ENCODE data around the gene FAM131C. TPM values are rescaled to one million over a fixed set of nuclear protein-coding genes. Genes with fewer than 3 reads are reported as not detected.
"Not testable (repeated sequence)": the region's sequence is repeated elsewhere in the genome, so short reads cannot be mapped to it uniquely, and the experiment has no call there.

FAM131C gene
- total RNA-seq, 1 donor = not detected

GRCh38 chr1:16062687-16063075 lies 10.8 kb downstream of the FAM131C start:
- DNase-seq (ENCODE audit: low read depth in 2 of 3, low spot score in 2 of 3) = not testable (repeated sequence)

DNA sequence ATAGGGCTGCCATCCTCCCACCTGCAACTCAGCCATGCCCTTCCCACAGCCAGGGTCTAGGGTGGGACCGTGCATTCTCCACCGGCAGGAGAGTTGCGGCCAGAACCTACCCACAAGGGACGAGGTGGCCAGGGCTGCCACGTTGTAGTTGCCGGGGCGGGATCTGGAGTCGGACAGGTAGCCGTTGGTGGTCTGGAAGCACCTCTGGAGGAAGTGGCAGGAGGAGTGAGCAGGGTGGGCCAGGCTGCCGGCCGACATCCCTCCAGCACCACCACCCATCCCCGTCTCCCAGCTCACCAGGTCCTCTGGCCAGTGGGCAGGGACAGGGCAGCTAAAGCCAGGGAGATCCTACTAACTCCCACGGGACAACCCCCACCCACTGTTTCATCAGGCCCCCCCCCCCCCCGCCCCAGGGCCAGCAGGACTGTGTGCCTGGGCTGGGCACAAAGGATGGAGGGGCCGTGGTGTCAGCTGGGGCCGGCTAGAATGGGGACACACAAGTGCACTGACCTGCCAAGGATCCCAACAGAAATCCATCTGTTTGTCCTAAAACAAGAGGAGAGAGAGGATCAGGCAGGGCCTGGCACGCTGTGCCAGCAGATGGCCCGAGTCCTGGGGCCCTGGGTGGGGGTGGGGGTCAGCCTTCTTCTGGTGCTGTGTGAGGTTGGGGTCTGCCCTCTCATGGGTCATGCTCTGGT lies 11.3 kb downstream of the FAM131C start:
- not testable (repeated sequence) for DNase-seq (ENCODE audit: low read depth in 2 of 3, low spot score in 2 of 3)

DNA sequence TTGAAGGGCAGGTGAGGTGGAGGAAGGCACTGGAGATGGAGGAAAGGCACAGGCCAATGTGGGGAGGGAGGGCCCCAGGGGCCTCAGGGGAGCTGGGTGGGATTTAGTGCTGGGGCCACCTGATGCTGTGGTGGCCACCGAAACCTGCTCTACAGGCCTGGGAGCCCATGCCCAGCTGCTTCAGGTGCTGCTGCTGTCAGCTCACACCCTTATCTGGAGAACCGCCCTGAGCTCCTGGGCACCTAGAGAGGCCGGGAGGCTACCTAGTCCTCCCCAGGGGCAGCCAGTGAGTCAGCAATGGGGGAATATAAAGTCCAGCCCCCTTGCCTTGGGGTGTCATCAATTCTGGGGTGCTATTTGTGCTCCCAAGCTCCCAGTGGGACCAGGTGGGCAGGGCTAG lies 12.2 kb downstream of the FAM131C start:
- DNase-seq (ENCODE audit: low read depth in 2 of 3, low spot score in 2 of 3) = no peak

DNA sequence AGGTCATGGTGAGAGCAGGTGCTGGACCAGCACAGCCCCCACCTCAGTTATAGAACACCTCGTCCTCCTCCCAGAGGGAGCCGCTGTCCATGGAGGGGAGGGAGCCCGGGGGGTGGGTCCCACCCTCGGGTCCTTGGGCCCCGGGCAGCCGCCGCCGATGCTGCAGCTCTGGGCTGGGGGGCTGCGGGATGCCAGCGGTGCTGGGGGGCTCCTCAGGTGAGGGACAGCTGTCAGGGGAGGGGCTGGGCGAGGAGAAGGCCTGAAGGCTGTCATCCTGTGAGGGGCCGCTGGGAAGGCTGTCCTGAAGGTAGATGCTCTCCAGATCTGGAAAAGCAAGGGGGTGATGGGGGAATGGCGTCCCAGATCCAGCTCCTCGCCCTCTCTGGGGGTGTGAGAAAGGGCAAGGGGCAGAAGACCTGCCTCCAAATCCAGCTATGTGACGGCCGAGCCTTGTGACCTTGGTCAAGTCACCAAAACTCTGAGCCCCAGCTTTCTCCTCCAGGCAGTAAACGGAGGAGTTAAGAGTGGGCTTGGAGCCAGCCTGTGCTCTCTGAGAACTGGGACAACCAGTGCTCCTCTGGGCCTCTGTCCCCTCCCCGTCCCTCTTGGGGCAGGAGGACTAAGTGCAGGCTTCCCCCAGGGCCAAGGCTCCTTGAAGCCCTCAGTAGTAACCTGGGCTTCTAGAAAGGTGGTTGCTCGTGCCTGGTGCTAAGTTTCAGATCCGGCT lies 14.9 kb downstream of the FAM131C start:
- not testable (repeated sequence) for DNase-seq (ENCODE audit: low read depth in 2 of 3, low spot score in 2 of 3)

DNA sequence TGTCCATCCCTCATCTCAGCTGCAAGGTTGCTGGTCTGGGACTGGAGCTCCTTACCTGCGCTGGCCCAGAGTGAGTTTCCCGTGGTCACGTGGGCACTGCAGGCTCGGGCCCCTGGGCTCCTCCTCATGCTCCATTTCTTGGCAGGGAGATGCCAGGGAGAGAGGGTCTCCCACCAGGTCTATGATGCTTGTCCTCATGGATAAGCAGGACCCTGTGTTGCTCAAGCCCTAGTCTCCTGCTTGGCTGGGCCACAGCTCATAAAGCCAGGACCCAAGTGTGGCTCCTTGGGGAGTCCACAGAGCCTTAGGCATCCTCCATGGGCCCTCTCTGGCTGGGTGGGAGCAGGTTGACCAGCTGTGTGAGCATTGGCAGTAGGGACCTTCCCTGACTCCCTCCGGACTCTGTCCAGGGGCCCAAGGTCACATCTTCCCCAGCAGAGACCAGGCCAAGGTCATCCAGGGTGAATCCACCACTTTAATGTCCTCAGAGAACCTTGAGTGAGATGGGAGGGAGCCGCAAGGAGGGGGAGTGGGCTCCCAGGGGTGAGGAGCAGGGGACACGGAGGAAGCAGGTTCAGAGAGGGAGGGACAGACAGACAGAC lies 16.0 kb downstream of the FAM131C start:
- not testable (repeated sequence) for DNase-seq (ENCODE audit: low read depth in 2 of 3, low spot score in 2 of 3)

- DNase-seq (ENCODE audit: low read depth in 2 of 3, low spot score in 2 of 3) = not testable (repeated sequence)
Measured at GRCh38 chr1:16056521-16056912, 16.9 kb downstream of the FAM131C start.

- DNase-seq (ENCODE audit: low read depth in 2 of 3, low spot score in 2 of 3) = peak; percentile 61 to 92 (median 88)
Measured at GRCh38 chr1:16055613-16056520, 17.6 kb downstream of the FAM131C start.

DNA sequence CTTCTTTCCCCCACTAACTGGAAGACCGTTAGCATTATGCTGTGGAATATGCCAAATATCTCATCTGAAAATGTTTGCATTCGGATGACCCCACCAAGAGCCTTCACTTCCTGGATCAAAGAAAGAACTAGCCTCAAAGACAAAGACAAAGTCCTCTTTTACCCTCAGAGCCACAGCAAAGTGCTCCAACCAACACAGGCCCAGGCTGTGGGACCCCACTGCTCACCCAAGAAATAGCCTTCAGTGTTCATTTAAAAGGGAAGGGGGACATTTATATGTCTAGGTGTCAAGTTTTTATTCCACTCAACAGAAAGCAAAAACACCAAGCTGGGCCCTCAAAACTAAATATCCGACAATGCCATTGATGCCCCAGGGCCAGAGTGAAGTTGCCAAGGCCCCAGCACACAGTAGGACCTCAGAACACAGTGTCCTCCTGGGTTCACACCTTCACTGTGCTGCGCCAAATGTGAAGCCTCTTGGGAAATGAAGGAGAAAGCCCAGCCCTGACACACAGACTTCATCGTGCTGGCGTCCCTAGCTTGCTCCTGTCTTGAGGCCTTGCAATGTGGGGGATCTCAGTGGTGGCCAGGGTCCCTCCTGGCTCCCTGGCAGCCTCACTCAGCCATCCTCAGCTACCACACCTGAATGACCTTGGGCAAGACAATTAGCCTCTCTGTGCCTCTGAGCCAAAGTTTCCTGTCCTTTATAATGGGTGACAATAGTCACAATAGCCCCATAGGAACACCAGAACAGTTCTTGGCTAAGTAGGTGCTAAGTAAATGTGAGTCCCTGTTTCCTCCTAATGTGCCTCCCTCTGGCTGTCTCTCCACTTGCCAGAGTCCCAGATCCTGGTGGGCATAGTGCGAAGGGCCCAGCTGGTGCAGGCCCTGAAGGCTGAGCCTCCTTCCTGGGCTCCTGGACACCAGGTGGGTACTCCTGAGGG lies 18.6 kb downstream of the FAM131C start:
- no peak for DNase-seq (ENCODE audit: low read depth in 2 of 3, low spot score in 2 of 3)

DNA sequence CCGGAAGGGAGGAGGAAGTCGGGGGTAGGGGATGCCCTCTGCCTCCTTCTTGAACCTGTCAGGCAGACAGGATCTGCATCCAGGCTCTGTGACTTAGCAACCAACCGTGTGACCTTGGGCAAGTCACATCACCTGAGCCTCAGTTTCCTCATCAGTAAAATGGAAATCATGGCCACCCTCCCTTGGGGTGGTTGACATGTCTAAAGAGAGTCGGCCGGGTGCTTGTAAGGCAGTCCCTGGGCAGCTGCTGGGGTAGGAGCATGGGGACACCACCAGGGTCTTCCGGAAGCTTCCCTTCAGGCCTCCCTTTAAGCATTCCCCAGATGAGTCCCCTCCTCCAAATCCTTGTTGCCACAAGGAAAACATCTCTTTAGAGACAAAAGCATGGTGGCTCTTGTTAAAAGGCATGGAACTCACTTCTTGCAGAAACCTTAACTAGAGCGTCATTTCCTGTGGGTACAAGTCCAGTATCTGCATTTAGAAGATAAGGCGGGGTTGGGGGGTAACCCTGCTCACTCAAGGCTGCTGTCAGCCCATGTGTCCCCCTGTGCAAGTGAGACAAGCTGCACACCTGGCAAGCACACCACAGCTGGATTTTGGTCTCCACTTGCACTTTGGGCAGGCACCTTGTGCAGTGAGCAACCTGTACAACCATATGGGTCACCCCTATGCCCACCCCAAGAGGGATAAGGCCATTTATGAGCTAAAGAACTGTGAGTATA lies 19.5 kb downstream of the FAM131C start:
- DNase-seq (ENCODE audit: low read depth in 2 of 3, low spot score in 2 of 3) = peak in 2 of 3 donors; percentile 79 to 90

DNA sequence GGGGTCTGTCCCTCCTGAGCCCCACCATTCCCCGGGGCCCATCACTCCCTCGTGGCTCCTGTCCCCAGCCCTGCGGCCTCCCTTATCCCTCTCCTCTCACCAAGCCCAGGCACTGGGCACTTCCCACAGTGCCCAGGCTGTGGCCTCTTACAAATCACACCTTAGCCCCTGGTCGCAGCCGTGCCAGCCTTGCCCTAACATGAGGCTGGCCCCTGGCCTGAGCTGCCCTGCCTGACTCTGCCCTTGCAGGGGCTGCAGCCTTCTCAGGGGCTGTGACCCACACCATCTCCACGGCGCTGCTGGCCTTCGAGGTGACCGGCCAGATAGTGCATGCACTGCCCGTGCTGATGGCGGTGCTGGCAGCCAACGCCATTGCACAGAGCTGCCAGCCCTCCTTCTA lies 21.5 kb downstream of the FAM131C start:
- DNase-seq (ENCODE audit: low read depth in 2 of 3, low spot score in 2 of 3) = not testable (repeated sequence)

GRCh38 chr1:16051039-16051438 lies 22.4 kb downstream of the FAM131C start:
- DNase-seq (ENCODE audit: low read depth in 2 of 3, low spot score in 2 of 3) = no peak

- DNase-seq (ENCODE audit: low read depth in 2 of 3, low spot score in 2 of 3) = no peak
Measured at GRCh38 chr1:16050328-16050727, 23.1 kb downstream of the FAM131C start.

- DNase-seq (ENCODE audit: low read depth in 2 of 3, low spot score in 2 of 3) = peak in 2 of 3 donors; percentile 87 to 89
Measured at GRCh38 chr1:16048573-16049189, 24.8 kb downstream of the FAM131C start.

DNA sequence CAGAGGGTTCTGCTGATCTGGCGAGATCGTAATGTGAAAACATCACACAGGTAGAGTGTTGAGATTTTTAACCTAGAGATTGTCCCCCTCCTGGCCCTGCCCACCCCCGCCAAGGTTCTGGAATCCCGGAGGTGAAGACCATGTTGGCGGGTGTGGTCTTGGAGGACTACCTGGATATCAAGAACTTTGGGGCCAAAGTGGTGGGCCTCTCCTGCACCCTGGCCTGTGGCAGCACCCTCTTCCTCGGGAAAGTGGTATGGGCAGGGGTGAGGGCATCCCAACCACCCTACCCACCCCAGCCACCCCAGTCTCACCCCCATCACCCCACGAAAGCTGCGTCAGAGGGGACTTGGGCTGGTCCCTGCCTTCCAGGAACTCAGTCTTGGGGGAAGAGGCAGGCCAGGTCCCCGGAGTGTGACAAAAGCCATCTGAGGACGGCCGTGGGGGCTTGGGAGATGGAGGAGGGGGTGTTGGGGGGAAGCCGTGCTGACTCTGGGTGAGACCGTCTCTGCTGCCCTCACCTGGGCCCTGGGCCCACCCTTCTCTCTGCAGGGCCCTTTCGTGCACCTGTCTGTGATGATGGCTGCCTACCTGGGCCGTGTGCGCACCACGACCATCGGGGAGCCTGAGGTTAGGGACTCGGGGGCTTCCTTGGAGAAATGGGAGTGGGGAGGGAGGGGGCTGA lies 25.5 kb downstream of the FAM131C start:
- DNase-seq (ENCODE audit: low read depth in 2 of 3, low spot score in 2 of 3) = no peak

- no peak for DNase-seq (ENCODE audit: low read depth in 2 of 3, low spot score in 2 of 3)
Measured at GRCh38 chr1:16046842-16047241, 26.6 kb downstream of the FAM131C start.

DNA sequence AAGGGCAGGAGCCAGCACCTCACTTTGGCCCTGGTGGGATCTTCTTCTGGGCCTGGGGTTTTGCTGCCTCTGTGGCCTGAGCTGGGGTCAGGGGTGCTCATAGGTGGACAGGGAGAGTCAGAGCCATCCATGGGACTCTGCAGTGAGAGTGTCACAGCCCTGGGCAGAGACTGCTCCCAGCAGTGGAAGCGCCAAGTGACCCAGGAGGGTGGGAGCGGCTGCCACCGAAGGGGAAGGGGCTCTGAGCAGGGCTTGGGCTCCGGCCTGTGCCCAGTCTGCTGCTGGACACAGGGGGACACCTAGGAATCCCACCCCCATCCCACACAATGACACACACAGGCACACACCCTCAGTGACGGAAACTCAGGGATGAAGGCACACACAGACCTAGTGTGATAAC lies 29.5 kb downstream of the FAM131C start:
- DNase-seq (ENCODE audit: low read depth in 2 of 3, low spot score in 2 of 3) = no peak

DNA sequence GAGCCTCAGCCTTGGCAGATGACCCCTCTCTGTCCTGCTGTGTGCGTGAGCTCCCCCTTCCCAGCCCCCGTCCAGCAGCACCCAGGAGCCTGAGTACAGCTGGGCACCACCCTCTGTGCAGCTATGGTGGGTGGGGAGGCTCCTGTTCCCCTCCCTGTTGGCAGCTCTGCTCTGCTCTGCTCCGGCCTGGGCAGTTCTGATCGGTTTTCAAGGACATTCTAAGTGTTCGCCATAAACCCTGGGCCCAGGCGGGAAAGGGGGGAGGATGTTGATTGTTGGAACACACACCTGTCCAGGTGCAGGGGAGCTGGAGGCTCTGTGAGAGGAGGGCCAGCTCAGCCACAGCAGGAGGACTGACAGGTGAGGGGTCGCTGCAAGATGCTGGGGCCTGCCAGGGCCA lies 29.9 kb downstream of the FAM131C start, which contains the start of gene CLCNKB:
Gene CLCNKB, plus strand, starts transcription at position 262 of the 400 bp plus-strand sequence. CDS start 711 bp downstream, outside the sequence.
- DNase-seq (ENCODE audit: low read depth in 2 of 3, low spot score in 2 of 3) = no peak

GRCh38 chr1:16042654-16043053 lies 30.8 kb downstream of the FAM131C start:
- DNase-seq (ENCODE audit: low read depth in 2 of 3, low spot score in 2 of 3) = not testable (repeated sequence)

Data from hematopoietic multipotent progenitor cell (in vitro differentiated cells).